ENCODE measurements around the gene C1orf210.

Gene C1orf210

GRCh38 chr1:43307458-43308158, 22.2 kb upstream of the C1orf210 start:
- POLR2A ChIA-PET (ENCODE audit: low non-redundant PET), result no interaction called here
- CTCF ChIA-PET, result interaction anchor here (0.5 to 1.2 kb wide), 3 partner anchors 22 to 264 kb away, joined by 3 to 4 read pairs (median 3); no protein-coding TSS in a partner anchor
- no peak overlapping the region for H3K27ac ChIP-seq
- no peak for TF ChIP-seq CTCF (conservative IDR thresholded peaks at IDR 0.05; ENCODE audit: low read depth)
- DNase-seq (ENCODE audit: low spot score), result no peak

GRCh38 chr1:43306688-43307457, 21.5 kb upstream of the C1orf210 start:
- no peak for DNase-seq (ENCODE audit: low spot score)
- TF ChIP-seq CTCF (conservative IDR thresholded peaks at IDR 0.05; ENCODE audit: low read depth), result no peak
- ChIA-PET POLR2A (ENCODE audit: low non-redundant PET) (no interaction called here), CTCF (interaction anchor here (0.6 to 1.2 kb wide), 2 partner anchors 11 to 21 kb away, joined by 3 read pairs; no protein-coding TSS in a partner anchor)
- no peak overlapping the region for H3K27ac ChIP-seq

DNA sequence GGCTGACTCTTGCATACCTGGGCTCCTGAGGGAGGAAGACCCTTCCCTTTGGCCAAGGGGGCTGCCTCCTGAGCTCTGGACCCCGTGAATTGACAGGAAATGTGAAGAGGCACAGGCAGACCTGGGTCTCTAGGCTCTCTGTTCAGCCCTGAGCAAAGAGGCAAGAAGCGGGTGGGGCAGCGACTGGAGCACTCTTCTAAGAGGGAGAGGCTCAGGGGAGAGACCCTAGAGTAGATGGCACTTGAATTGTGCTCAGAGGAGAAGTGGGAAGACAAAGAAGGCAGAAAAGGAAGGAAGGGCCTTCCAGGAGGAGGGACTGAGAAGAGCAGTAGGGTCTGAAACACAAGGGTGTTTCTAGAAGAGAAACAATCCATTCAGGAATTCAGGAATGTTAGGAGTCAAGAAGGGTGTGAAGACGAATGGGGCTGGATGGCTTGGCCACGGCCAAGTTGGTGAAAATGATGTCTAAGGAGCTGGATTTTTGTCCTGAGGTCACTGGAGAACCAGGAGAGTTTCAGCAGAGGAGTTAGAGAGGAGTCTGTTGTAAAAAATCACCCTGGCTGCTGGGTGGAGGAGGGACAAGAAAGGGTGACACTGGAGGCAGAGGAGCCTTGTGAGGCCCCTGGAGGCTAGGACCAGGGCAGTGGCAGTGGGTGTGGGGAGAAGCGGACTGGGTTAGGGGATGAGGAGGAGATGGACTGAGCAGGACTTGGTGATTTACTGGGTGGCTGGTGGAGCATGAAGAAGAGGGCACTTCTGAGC, 20.7 kb upstream of the C1orf210 start:
- CTCF ChIA-PET, result interaction anchor here (0.6 kb wide), 1 partner anchor 12 kb away, joined by 3 read pairs; no protein-coding TSS in a partner anchor

DNA sequence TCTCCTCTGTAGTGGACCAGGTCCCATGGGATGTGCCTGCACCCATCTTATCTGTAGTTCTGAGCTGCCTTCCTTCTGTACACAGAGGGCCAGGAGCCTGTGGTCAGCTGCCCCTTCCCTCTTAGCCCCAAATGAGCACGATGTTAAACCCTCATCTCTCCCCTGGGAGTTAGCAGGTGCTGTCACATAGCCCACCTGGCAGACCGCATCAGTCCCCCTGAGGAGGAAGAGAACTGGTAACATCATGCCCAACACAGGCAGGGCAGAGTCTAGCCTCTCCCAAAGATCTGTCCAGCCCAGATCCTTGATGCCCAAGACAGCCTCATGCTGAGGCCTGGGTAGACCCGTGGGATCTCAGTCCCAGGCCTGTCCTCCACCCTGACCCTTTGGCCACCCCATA, 20.1 kb upstream of the C1orf210 start:
- ChIA-PET POLR2A (ENCODE audit: low non-redundant PET) (no interaction called here), CTCF (no interaction called here)
- DNase-seq (ENCODE audit: low spot score), result no peak
- H3K27ac ChIP-seq, result no peak overlapping the region
- TF ChIP-seq CTCF (conservative IDR thresholded peaks at IDR 0.05; ENCODE audit: low read depth), result no peak

More for the DNA sequence above, 20.7 kb upstream of the C1orf210 start:
- POLR2A ChIA-PET (ENCODE audit: low non-redundant PET), result no interaction called here
- no peak for DNase-seq (ENCODE audit: low spot score)
- no peak overlapping the region for H3K27ac ChIP-seq
- no peak for TF ChIP-seq CTCF (conservative IDR thresholded peaks at IDR 0.05; ENCODE audit: low read depth)

GRCh38 chr1:43304771-43305300, 19.5 kb upstream of the C1orf210 start:
- no peak for TF ChIP-seq CTCF (conservative IDR thresholded peaks at IDR 0.05; ENCODE audit: low read depth)
- ChIA-PET CTCF (no interaction called here), POLR2A (ENCODE audit: low non-redundant PET) (no interaction called here)
- no peak for DNase-seq (ENCODE audit: low spot score)
- H3K27ac ChIP-seq, result no peak overlapping the region

DNA sequence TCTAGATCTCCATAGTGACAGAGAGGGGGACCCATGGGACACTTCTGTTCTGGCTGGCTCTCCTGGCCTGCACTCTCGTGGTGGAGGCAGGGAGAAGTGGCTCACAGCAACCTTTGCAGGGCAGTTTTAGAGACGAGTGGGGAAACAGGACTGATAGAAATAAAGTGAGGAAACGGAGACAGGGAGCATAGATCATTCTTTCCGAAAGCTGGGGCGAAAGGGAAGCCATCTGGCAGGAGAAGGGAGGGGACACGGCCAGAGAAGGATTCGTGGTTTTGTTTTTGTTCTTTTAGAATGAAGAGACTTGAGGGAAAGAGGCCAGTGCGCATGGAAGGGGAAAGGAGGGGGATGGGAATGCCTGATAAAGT, 18.9 kb upstream of the C1orf210 start:
- no peak for TF ChIP-seq CTCF (conservative IDR thresholded peaks at IDR 0.05; ENCODE audit: low read depth)
- no peak for DNase-seq (ENCODE audit: low spot score)
- CTCF ChIA-PET, result no interaction called here
- POLR2A ChIA-PET (ENCODE audit: low non-redundant PET), result no interaction called here
- H3K27ac ChIP-seq, result no peak overlapping the region

All from RWPE1 (cell line).